Measurements from ENCODE around the gene SH3BP5.

DNA sequence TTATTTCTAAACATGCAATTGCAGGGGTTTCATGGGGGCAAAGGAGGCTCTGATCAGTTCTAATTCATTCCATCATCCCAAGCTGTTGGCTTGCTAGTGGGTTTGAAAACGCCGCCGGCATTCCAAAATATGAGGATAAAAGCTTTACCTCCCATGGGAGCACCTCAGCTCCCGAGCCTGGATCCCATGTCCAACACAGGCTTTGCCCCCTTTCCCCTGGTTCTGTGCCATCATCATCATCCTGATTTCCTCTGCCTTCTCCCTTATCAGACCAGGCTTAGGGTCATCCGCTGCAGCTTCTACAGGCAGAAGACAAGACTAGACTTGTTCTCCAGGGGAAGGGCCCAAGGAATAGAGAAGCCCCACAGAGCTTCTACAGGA lies 25.4 kb downstream of the SH3BP5 start:
- TF ChIP-seq, protein P1, sequence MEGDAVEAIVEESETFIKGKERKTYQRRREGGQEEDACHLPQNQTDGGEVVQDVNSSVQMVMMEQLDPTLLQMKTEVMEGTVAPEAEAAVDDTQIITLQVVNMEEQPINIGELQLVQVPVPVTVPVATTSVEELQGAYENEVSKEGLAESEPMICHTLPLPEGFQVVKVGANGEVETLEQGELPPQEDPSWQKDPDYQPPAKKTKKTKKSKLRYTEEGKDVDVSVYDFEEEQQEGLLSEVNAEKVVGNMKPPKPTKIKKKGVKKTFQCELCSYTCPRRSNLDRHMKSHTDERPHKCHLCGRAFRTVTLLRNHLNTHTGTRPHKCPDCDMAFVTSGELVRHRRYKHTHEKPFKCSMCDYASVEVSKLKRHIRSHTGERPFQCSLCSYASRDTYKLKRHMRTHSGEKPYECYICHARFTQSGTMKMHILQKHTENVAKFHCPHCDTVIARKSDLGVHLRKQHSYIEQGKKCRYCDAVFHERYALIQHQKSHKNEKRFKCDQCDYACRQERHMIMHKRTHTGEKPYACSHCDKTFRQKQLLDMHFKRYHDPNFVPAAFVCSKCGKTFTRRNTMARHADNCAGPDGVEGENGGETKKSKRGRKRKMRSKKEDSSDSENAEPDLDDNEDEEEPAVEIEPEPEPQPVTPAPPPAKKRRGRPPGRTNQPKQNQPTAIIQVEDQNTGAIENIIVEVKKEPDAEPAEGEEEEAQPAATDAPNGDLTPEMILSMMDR (conservative IDR thresholded peaks at IDR 0.05 in 1 of 2, IDR thresholded peaks at IDR 0.05 in 1 of 2; ENCODE audit: extremely low read depth in 1 of 2, insufficient read depth in 1 of 2, low read depth in 1 of 2, low read length in 2 of 2): no peak
- no peak for TF ChIP-seq EZH2 (IDR thresholded peaks at IDR 0.05; ENCODE audit: borderline replicate concordance, low read length)

All from mammary epithelial cell (primary cell).